GM19099 (cell line): Measurements from ENCODE around the gene HIVEP1.

ENCODE experiments used
- POLR2A ChIP-seq: IDR thresholded peaks from 3 replicates; pipeline ENCODE4 v1.6.1; 2011; ENCODE audit warnings: low read depth; ENCODE audit not compliant: insufficient read length; ENCODE audit errors: extremely low read depth

HIVEP1 gene

DNA sequence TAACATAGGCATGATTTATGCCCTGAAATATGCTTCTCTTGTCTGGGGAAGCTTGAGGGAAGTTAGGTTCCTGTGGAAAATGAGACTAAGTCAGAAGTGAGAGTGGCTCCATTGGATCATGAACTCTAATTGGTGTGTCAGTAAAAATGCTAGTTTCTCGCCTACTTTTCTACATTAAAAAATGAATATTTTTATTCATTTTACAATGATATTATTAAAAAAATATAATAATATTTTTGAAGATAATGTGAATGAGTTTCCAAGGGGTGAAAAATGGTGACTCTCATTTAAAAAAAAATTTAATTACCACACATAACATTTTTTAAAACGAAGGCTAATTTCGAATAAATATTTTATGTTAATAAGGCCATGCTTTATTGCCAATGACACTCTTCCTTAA lies 84.2 kb downstream of the HIVEP1 start:
- TF ChIP-seq POLR2A = no peak

DNA sequence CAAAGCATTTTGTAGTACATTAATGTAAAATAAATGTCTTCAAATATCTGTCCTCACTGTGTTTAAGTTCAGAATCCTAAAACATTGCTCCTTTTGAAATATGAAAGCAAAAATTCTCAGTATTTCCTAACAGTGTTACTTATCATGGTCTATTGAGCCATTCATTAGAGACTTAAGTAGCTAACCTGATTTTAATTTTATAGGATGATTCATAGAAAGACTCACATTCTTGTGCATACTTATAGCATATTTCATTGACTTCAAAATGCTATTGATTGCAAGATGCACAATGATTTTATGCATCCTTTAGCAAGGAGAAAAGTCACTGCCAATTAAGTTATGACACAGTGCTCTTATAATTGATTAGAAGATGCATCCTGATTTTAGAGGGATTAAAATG lies 85.7 kb downstream of the HIVEP1 start:
- TF ChIP-seq POLR2A = no peak

DNA sequence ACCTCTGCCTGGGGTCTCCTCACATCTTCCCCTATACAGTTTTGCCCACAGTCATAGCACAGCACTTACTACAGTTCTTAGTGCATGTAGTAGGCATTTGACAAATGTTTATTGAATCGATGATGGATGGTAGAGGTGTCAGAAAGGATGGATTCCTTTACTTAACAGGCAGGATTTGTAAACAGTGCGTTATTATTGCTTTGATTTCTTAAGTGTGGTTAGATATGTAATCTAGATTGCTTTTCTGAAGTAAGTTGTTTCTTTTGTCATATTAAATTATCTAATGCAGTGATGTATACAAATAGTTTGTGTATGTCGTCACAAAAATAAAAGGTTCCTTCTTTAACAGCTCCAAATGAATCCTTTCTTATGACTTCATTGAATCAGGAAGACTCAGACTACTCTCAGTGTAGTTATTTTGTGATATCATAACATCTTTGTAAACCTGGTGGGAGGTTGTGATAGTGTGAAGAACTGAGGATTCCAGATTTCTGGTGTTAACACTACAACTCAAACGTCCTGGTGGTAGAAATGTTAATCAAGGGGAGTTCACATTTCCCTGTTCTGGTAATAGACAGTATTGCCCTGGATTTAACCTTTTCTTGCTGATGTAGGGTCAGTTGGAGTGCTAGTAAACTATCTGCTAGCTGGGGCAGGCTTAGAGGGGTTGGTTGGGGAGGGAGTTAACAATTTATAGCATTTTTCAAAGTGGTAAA lies 87.7 kb downstream of the HIVEP1 start:
- no peak for TF ChIP-seq POLR2A

DNA sequence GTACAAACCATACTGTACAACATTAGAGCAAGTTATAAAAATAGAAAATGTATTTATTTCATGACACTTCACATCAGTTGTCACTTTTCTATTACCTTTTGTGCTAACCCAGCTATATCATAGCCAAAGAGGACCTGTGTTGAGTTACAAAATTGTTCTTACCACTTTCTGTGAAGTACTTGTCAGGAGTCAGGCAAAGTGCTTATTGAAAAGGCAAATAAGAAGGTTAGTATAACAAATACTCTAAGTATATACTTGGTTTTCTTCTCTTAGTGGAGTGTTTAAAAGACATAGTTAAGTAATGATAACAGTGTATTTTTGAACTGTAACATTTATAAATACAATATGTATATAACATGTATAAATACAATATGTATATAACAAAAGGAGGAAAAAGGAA lies 88.9 kb downstream of the HIVEP1 start:
- no peak for TF ChIP-seq POLR2A

DNA sequence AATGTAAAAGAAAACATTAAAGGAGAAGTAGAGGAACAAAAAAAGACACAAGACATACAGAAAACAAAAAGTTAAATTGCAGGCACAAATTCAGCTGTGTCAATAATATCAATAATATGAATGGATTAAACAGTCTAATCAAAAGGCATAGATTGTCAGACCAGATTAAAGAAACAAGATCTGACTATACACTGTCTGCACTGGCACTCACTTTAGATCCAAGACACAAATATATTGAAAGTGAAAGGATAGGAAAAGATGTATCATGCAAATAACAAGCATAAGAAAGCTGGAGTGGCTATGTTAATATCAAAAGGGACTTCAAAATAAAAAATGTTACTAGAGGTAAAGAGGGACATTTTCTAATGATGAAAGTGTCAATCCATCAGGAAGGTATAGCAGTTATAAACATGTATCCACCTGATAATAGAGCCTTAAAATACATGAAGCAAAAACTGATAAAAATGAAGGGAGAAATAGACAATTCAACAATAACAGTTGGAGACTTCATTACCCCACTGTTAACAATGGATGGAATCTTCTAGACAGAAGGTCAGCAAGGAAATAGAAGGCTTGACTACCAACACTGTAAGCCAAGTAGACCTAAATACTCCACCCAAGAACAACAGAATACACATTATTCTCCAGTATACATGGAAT lies 89.7 kb downstream of the HIVEP1 start:
- TF ChIP-seq POLR2A = no peak

DNA sequence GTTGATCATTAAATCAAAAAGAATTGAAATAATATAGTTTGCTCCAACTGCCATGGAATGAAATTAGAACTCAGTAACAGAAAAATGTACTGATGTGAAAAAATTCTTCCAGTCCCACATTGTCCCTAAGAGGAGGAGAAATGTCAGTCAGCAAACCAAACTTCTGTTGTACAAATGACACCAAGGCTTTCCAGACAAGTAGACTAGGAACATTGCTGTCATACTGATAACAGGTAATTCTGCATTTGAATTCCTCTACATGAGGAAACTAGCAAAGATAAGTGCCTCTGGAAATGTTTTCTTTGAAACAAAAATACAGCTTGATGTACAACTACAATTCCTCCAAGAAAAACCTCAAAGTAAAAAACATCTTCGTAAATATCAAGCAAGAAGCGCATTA lies 90.2 kb downstream of the HIVEP1 start:
- no peak for TF ChIP-seq POLR2A

DNA sequence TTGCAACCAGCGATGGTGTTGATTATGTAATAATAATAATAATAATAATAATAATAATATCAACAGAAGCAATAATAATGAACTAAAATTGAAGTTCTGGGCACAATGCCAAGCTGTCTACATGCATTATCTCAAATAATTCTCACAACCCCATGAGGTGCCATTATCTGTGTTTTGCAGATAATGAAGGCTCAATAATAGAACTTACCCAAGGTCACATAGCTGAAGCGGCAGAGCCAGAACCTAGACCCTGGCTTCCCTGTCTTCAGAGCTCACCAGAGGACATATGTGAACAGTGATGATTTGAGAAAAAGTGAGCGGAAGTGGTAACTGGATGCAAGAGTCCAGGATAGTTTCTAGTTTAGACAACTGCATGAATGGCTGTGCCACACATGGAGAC lies 91.0 kb downstream of the HIVEP1 start:
- no peak for TF ChIP-seq POLR2A

DNA sequence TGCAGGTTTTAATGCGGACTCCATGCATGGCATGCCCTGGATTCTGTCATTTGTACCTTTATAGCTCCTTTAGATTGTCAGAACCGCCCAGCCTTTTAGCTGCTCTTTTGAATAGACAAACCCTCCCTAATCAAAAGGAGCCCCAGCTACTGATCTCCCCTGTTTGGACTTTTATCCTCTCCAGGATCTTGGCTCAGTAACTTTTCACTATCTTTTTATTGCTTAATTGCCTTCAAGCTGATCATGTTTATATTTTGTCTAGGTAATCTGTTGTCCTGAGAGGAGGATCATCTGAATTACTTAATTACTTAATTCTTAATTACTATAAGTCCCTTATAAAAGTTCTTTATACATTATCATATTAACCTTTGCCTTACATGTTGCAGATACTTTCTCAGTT lies 93.2 kb downstream of the HIVEP1 start:
- TF ChIP-seq POLR2A = no peak

DNA sequence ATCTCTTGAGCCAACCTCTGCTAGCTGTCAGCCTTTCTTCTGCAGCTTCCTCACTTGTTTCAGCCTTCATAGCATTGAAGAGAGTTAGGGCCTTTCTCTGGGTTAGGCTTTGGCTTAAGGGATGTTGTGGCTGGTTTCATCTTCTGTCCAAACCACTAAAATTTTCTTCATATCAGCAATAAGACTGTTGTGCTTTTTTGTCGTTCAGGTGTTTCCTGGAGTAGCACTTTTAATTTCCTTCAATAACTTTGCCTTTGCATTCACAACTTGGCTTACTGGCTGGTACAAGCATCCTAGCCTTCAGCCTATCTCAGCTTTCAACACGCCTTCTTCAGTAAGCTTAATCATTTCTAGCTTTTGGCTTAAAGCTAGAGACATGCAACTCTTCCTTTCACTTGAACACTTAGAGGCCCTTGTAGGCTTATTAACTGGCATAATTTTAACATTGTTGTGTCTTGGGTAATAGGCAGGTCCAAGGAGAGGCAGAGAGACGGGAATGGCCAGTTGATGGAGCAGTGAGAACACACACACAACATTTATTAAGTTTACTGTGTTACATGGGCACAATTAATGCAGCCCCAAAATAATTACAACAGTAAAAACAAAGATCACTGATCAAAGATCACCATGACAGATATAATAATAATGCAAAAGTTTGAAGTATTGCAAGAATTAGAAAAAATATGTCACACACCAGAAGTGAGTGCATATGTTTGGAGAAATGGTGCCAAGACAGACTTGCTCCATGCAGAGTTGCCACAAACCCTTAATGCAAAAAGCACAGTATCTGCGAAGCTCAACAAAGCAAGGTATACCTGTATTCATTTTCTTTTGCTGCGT lies 98.6 kb downstream of the HIVEP1 start:
- no peak for TF ChIP-seq POLR2A

DNA sequence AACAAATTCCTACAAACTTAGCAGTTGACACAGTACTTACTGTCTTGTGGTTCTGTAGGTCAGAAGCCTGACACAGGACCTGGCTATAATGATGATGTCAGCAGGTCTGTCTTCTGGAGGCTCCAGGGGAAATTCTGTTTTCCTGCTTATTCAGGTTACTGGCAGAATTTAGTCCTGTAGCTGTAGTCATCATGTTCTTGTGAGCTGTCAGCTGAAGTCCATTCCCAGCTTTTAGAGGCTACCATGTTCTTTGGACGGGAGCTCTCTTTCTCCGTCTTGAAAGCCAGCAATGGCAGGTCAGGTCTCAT lies 99.2 kb downstream of the HIVEP1 start:
- TF ChIP-seq POLR2A = no peak

DNA sequence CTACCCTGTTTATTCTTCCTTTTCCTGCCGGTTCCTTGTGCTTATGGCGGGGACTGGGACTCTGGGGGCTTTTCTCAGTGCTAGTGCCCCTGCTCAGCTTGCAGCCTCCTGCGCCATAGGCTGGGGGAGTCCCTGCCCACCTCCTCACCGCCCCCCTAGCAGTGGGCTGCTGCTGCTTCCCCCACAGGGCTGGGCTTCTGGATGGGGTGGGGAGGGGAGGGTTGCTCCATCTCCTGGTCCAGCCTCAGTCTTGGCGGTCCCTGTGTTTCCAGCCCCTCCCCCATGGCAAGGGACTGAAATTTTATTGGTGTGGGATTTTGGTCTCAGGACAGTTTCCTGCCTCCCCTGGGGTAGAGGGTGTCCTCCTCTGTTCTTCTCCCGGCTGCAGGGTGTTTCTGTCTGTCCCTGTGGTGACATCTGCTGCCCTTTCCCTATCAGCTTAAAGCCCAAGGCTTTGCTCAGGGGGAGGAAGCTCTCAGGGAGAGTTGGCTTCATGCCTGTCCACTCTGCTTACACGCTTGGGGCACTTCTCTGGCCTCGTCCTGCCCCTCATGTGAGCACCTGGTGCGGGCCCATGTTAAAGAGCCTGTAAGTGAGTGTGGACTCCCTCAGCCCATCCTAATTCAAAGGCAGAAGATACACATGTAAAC lies 100.6 kb downstream of the HIVEP1 start:
- TF ChIP-seq POLR2A = no peak

DNA sequence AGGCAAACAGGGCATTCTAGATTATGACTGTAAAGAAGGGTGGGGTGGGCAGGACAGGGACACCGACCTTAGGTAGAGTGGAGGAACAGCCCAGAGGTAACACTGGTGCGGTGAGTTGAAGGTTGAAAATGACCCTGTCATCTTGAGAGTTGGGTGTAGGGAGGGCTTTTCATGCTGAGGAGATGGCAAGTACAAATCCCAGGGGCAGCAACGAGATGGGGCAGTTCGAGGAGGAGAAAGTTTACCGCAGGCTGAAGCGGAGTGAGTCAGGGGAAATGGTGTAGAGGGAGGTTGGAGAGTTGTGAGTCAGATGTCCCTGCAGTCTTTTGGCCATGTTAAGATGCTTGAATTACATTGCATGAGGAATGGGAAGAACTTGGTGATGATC lies 101.1 kb downstream of the HIVEP1 start:
- TF ChIP-seq POLR2A = no peak

DNA sequence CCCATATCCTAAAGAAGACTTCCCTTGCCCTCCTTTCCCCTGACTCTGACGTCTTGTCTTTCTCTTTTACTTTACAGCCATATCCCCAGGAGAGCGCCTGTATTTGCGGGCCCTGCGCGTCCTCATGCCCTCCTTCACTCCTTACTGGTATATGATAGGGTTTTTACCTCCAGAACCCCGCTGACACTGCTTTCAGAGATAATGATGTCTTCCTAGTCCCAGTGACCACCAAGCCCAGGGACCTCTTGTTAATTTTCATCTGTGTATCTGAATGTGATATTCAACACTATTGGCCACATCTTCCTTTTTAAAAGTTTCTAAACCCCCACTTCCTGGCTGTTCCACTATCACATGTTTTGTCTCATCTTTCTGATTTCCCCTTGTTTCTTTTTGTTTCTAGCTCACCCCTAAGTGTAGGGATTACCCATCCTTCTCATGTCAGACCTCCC lies 102.0 kb downstream of the HIVEP1 start:
- TF ChIP-seq POLR2A = peak; percentile 11

DNA sequence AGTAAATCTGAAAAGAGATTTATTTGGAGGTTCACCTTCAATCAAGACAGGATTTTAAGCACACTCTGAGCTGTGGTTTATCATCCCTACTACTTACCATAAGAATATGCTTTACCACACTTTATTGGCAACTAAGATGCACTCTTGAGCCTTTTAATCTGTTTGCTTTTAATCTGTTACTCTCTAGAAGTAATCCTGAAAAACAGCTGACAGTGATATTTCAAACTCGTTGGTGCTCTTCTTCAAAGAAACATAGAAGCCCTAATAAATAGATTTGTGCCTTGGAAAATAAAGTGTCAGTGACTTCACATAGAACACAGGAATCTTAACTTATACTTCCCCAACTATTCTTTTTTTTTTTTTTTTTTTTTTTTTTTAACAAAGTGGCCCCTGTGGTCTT lies 102.9 kb downstream of the HIVEP1 start:
- no peak for TF ChIP-seq POLR2A

DNA sequence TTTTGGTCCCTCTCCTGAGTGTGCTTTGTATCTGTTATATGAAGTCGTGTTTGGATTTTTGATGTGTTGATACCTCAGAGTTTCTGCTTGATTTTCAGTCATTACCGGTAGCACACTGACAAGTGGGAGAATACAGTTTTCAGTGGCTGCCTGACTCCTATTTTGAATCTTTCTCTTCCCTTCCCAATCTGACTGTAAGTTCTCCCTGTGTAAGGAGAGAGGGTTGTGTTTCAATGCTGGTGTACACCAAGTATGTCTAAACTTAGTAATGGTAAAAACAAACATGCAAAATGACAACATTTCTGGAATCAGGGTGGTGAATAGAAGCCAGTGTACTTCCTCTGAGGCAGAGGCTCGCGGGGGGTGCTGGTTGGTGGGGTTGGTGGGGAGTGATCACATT lies 103.4 kb downstream of the HIVEP1 start:
- no peak for TF ChIP-seq POLR2A
